Activated T-helper 2 cell treated with anti-CD3 and anti-CD28 coated beads, Interferon-gamma antibody, Interleukin-2, Interleukin-4, amounts not matched to agents 10 μg/mL and 5 μg/mL and 100 μg/mL, durations not matched to agents 14 hours and 24 hours and 36 hours (primary cell): ENCODE measurements around the gene OTX2. TPM values are rescaled to one million over a fixed set of nuclear protein-coding genes. Genes with fewer than 3 reads are reported as not detected.

Experiments
- DNase-seq: peaks from one replicate; pipeline ENCODE4 v3.0.0; 2021; ENCODE audit warnings: low spot score
- H3K27ac Mint-ChIP-seq: one replicate; pipeline ENCODE4 v1.8.0; 2021; ENCODE audit warnings: mixed read lengths
- H3K27me3 Mint-ChIP-seq: one replicate; pipeline ENCODE4 v1.8.0; 2021; ENCODE audit warnings: low read depth, mixed read lengths
- H3K36me3 Mint-ChIP-seq: one replicate; pipeline ENCODE4 v1.8.0; 2021; ENCODE audit warnings: low read depth, mixed read lengths
- H3K4me1 Mint-ChIP-seq: one replicate; pipeline ENCODE4 v1.8.0; 2021; ENCODE audit warnings: low read depth, mixed read lengths
- H3K4me3 Mint-ChIP-seq: one replicate; pipeline ENCODE4 v1.8.0; 2021; ENCODE audit warnings: low read depth, mild to moderate bottlenecking, moderate library complexity, mixed read lengths
- H3K9me3 Mint-ChIP-seq: one replicate; pipeline ENCODE4 v1.8.0; 2021; ENCODE audit warnings: mixed read lengths
- intact Hi-C: fragments of 100-400 bp; cut with micrococcal nuclease; formaldehyde crosslinking; loops from one replicate; pipeline ENCODE4 v1.15.1; 2023
- total RNA-seq: library from RNA; stranded (reverse); gene quantifications from 2 replicates; pipeline ENCODE4 v1.2.3, GENCODE V29; 2022

The OTX2 gene
- not detected in 2 replicates for total RNA-seq

GRCh38 chr14:56810147-56810719 is at the start of gene OTX2:
Gene OTX2, minus strand, starts transcription at chr14:56810479. Its CDS starts 5,023 bp downstream, at chr14:56805456.
- Mint-ChIP-seq H3K4me1 (peaks cover 8% of the 10 kb centered on the region), H3K27me3 (peaks cover 81% of the 10 kb centered on the region), H3K4me3 (no peak within 1 kb of the TSS), H3K27ac (peak within 1 kb of the TSS; percentile 9), H3K9me3 (peaks cover 5% of the 10 kb centered on the region), H3K36me3 (peaks cover 5% of the 10 kb centered on the region)
- DNase-seq, result no peak
- intact Hi-C loops, result loop anchor here (5.0 kb wide), 1 partner anchor 257 kb away; no protein-coding TSS in a partner anchor

GRCh38 chr14:56858422-56858821 is 48.1 kb upstream of the OTX2 start:
- peaks cover 25% of the 10 kb centered on the region for H3K27me3 Mint-ChIP-seq
- no peak overlapping the region for H3K4me3 Mint-ChIP-seq
- intact Hi-C loops, result no loop called here
- no peaks in the 10 kb centered on the region for H3K36me3 Mint-ChIP-seq
- no peaks in the 10 kb centered on the region for H3K9me3 Mint-ChIP-seq
- no peak for DNase-seq
- no peaks in the 10 kb centered on the region for H3K4me1 Mint-ChIP-seq
- no peak overlapping the region for H3K27ac Mint-ChIP-seq

- DNase-seq, result no peak
- H3K27me3 Mint-ChIP-seq, result peaks cover 25% of the 10 kb centered on the region
- no peaks in the 10 kb centered on the region for H3K4me1 Mint-ChIP-seq
- no peak overlapping the region for H3K4me3 Mint-ChIP-seq
- H3K36me3 Mint-ChIP-seq, result no peaks in the 10 kb centered on the region
- H3K9me3 Mint-ChIP-seq, result no peaks in the 10 kb centered on the region
- H3K27ac Mint-ChIP-seq, result no peak overlapping the region
- intact Hi-C loops, result no loop called here
These were observed 46.9 kb upstream of the OTX2 start for GRCh38 chr14:56857216-56857615.

- intact Hi-C loops, result no loop called here
- peaks cover 23% of the 10 kb centered on the region for H3K27me3 Mint-ChIP-seq
- H3K27ac Mint-ChIP-seq, result no peak overlapping the region
- no peaks in the 10 kb centered on the region for H3K4me1 Mint-ChIP-seq
- H3K9me3 Mint-ChIP-seq, result no peaks in the 10 kb centered on the region
- no peak overlapping the region for H3K4me3 Mint-ChIP-seq
- no peaks in the 10 kb centered on the region for H3K36me3 Mint-ChIP-seq
- no peak for DNase-seq
These were observed 45.7 kb upstream of the OTX2 start for GRCh38 chr14:56855891-56856461.

- DNase-seq, result no peak
- Mint-ChIP-seq H3K9me3 (no peaks in the 10 kb centered on the region), H3K4me1 (no peaks in the 10 kb centered on the region), H3K27me3 (peaks cover 24% of the 10 kb centered on the region), H3K27ac (no peak overlapping the region), H3K4me3 (no peak overlapping the region), H3K36me3 (no peaks in the 10 kb centered on the region)
- intact Hi-C loops, result no loop called here
These were observed 44.0 kb upstream of the OTX2 start for GRCh38 chr14:56854325-56854724.

- Mint-ChIP-seq H3K9me3 (no peaks in the 10 kb centered on the region), H3K27me3 (peaks cover 13% of the 10 kb centered on the region), H3K4me1 (no peaks in the 10 kb centered on the region), H3K36me3 (no peaks in the 10 kb centered on the region), H3K27ac (no peak overlapping the region), H3K4me3 (no peak overlapping the region)
- intact Hi-C loops, result no loop called here
- no peak for DNase-seq
These were observed 37.0 kb upstream of the OTX2 start for GRCh38 chr14:56846970-56847930.

GRCh38 chr14:56844406-56845002 is 34.2 kb upstream of the OTX2 start:
- no peaks in the 10 kb centered on the region for H3K4me1 Mint-ChIP-seq
- peaks cover 11% of the 10 kb centered on the region for H3K27me3 Mint-ChIP-seq
- H3K36me3 Mint-ChIP-seq, result no peaks in the 10 kb centered on the region
- H3K27ac Mint-ChIP-seq, result no peak overlapping the region
- H3K9me3 Mint-ChIP-seq, result no peaks in the 10 kb centered on the region
- peak overlapping the region; percentile 30 for H3K4me3 Mint-ChIP-seq
- intact Hi-C loops, result no loop called here
- DNase-seq, result no peak

GRCh38 chr14:56841611-56842010 is 31.3 kb upstream of the OTX2 start:
- Mint-ChIP-seq H3K4me1 (no peaks in the 10 kb centered on the region), H3K9me3 (no peaks in the 10 kb centered on the region), H3K27ac (no peak overlapping the region), H3K4me3 (no peak overlapping the region), H3K27me3 (peaks cover 9% of the 10 kb centered on the region), H3K36me3 (no peaks in the 10 kb centered on the region)
- intact Hi-C loops, result no loop called here
- DNase-seq, result no peak

GRCh38 chr14:56840221-56840620 is 29.9 kb upstream of the OTX2 start:
- H3K4me1 Mint-ChIP-seq, result no peaks in the 10 kb centered on the region
- intact Hi-C loops, result no loop called here

GRCh38 chr14:56829151-56829550 is 18.9 kb upstream of the OTX2 start:
- Mint-ChIP-seq H3K9me3 (no peaks in the 10 kb centered on the region), H3K36me3 (no peaks in the 10 kb centered on the region), H3K27me3 (no peaks in the 10 kb centered on the region), H3K4me1 (no peaks in the 10 kb centered on the region), H3K4me3 (no peak overlapping the region), H3K27ac (no peak overlapping the region)
- intact Hi-C loops, result no loop called here
- no peak for DNase-seq

More at GRCh38 chr14:56840221-56840620, 29.9 kb upstream of the OTX2 start:
- no peak for DNase-seq
- Mint-ChIP-seq H3K36me3 (no peaks in the 10 kb centered on the region), H3K27ac (no peak overlapping the region), H3K9me3 (no peaks in the 10 kb centered on the region), H3K4me3 (no peak overlapping the region), H3K27me3 (peaks cover 4% of the 10 kb centered on the region)

- DNase-seq, result no peak
- Mint-ChIP-seq H3K4me1 (no peaks in the 10 kb centered on the region), H3K27me3 (peaks cover 9% of the 10 kb centered on the region), H3K27ac (no peak overlapping the region), H3K4me3 (no peak overlapping the region), H3K36me3 (no peaks in the 10 kb centered on the region), H3K9me3 (no peaks in the 10 kb centered on the region)
- intact Hi-C loops, result no loop called here
These were observed 15.9 kb upstream of the OTX2 start for GRCh38 chr14:56826214-56826613.

- H3K9me3 Mint-ChIP-seq, result no peaks in the 10 kb centered on the region
- H3K27me3 Mint-ChIP-seq, result peaks cover 33% of the 10 kb centered on the region
- intact Hi-C loops, result no loop called here
- H3K27ac Mint-ChIP-seq, result no peak overlapping the region
- H3K4me3 Mint-ChIP-seq, result no peak overlapping the region
- H3K36me3 Mint-ChIP-seq, result no peaks in the 10 kb centered on the region
- H3K4me1 Mint-ChIP-seq, result no peaks in the 10 kb centered on the region
- DNase-seq, result no peak
These were observed 11.7 kb upstream of the OTX2 start for GRCh38 chr14:56821805-56822610.
